ENCODE data around the gene CSNK1A1. TPM values are rescaled to one million over a fixed set of nuclear protein-coding genes. Genes with fewer than 3 reads are reported as not detected.

CSNK1A1 gene
- total RNA-seq, 1 experiment from 2014 or later: 244 TPM

- H3K9me3 ChIP-seq (ENCODE audit: low read depth, low read length, poor library complexity, severe bottlenecking): no peaks in the 10 kb centered on the region
- peak overlapping the region; percentile 49 for H3K4me3 ChIP-seq (ENCODE audit: low read depth, low read length, poor library complexity, severe bottlenecking)
- BruUV-seq (replicated peaks): no TSS peak
- DNase-seq (ENCODE audit: low spot score): no peak
- TF ChIP-seq EZH2 (IDR thresholded peaks at IDR 0.05; ENCODE audit: borderline replicate concordance, low read depth, low read length, poor library complexity, severe bottlenecking): no peak
- TF ChIP-seq, protein P1, sequence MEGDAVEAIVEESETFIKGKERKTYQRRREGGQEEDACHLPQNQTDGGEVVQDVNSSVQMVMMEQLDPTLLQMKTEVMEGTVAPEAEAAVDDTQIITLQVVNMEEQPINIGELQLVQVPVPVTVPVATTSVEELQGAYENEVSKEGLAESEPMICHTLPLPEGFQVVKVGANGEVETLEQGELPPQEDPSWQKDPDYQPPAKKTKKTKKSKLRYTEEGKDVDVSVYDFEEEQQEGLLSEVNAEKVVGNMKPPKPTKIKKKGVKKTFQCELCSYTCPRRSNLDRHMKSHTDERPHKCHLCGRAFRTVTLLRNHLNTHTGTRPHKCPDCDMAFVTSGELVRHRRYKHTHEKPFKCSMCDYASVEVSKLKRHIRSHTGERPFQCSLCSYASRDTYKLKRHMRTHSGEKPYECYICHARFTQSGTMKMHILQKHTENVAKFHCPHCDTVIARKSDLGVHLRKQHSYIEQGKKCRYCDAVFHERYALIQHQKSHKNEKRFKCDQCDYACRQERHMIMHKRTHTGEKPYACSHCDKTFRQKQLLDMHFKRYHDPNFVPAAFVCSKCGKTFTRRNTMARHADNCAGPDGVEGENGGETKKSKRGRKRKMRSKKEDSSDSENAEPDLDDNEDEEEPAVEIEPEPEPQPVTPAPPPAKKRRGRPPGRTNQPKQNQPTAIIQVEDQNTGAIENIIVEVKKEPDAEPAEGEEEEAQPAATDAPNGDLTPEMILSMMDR (conservative IDR thresholded peaks at IDR 0.05; ENCODE audit: low read depth, low read length): no peak
- intact Hi-C loops (cut with micrococcal nuclease; ENCODE audit: unreplicated experiment): no loop called here
- H3K27ac ChIP-seq (ENCODE audit: low read depth, low read length, poor library complexity, severe bottlenecking): no peak overlapping the region
- POLR2A ChIA-PET (ENCODE audit: low non-redundant PET): no interaction called here
- H3K4me1 ChIP-seq (ENCODE audit: insufficient read depth, low read length, poor library complexity, severe bottlenecking): peaks cover 9% of the 10 kb centered on the region
- H3K27me3 ChIP-seq (replicated peaks; ENCODE audit: insufficient read depth, low read depth, low read length, poor library complexity): no peaks in the 10 kb centered on the region
- no peaks in the 10 kb centered on the region for H3K36me3 ChIP-seq (ENCODE audit: insufficient read depth, low read length, poor library complexity, severe bottlenecking)
- CTCF ChIA-PET: interaction anchor here (0.6 kb wide), 1 partner anchor 37 kb away, joined by 4 read pairs; no protein-coding TSS in a partner anchor
Observed at GRCh38 chr5:149580808-149581191, 29.6 kb upstream of the CSNK1A1 start.

GRCh38 chr5:149578896-149579295 lies 27.7 kb upstream of the CSNK1A1 start:
- ChIA-PET POLR2A (ENCODE audit: low non-redundant PET) (no interaction called here), CTCF (no interaction called here)
- BruUV-seq (replicated peaks): no TSS peak
- Histone ChIP-seq H3K27me3 (replicated peaks; ENCODE audit: insufficient read depth, low read depth, low read length, poor library complexity) (no peaks in the 10 kb centered on the region), H3K4me3 (ENCODE audit: low read depth, low read length, poor library complexity, severe bottlenecking) (no peak overlapping the region), H3K9me3 (ENCODE audit: low read depth, low read length, poor library complexity, severe bottlenecking) (no peaks in the 10 kb centered on the region), H3K27ac (ENCODE audit: low read depth, low read length, poor library complexity, severe bottlenecking) (no peak overlapping the region), H3K36me3 (ENCODE audit: insufficient read depth, low read length, poor library complexity, severe bottlenecking) (no peaks in the 10 kb centered on the region), H3K4me1 (ENCODE audit: insufficient read depth, low read length, poor library complexity, severe bottlenecking) (peaks cover 9% of the 10 kb centered on the region)
- no peak for DNase-seq (ENCODE audit: low spot score)
- TF ChIP-seq, protein P1 (conservative IDR thresholded peaks at IDR 0.05; ENCODE audit: low read depth, low read length): no peak
- no peak for TF ChIP-seq EZH2 (IDR thresholded peaks at IDR 0.05; ENCODE audit: borderline replicate concordance, low read depth, low read length, poor library complexity, severe bottlenecking)
- intact Hi-C loops (cut with micrococcal nuclease; ENCODE audit: unreplicated experiment): no loop called here

GRCh38 chr5:149576021-149576420 lies 24.8 kb upstream of the CSNK1A1 start:
- H3K27ac ChIP-seq (ENCODE audit: low read depth, low read length, poor library complexity, severe bottlenecking): no peak overlapping the region
- no peak for DNase-seq (ENCODE audit: low spot score)
- no peaks in the 10 kb centered on the region for H3K27me3 ChIP-seq (replicated peaks; ENCODE audit: insufficient read depth, low read depth, low read length, poor library complexity)
- H3K4me3 ChIP-seq (ENCODE audit: low read depth, low read length, poor library complexity, severe bottlenecking): no peak overlapping the region
- no peaks in the 10 kb centered on the region for H3K9me3 ChIP-seq (ENCODE audit: low read depth, low read length, poor library complexity, severe bottlenecking)
- TF ChIP-seq EZH2 (IDR thresholded peaks at IDR 0.05; ENCODE audit: borderline replicate concordance, low read depth, low read length, poor library complexity, severe bottlenecking): no peak
- TF ChIP-seq, protein P1 (conservative IDR thresholded peaks at IDR 0.05; ENCODE audit: low read depth, low read length): no peak
- intact Hi-C loops (cut with micrococcal nuclease; ENCODE audit: unreplicated experiment): no loop called here
- H3K36me3 ChIP-seq (ENCODE audit: insufficient read depth, low read length, poor library complexity, severe bottlenecking): no peaks in the 10 kb centered on the region
- ChIA-PET POLR2A (ENCODE audit: low non-redundant PET) (no interaction called here), CTCF (interaction anchor here (0.6 kb wide), 1 partner anchor 15 kb away, joined by 4 read pairs; no protein-coding TSS in a partner anchor)
- BruUV-seq (replicated peaks): no TSS peak
- H3K4me1 ChIP-seq (ENCODE audit: insufficient read depth, low read length, poor library complexity, severe bottlenecking): peaks cover 4% of the 10 kb centered on the region

All from A673 (cell line).